ENCODE data around the gene ATP9B.

GRCh38 chr18:79300413-79300812 is 231.2 kb downstream of the ATP9B start:
- TF ChIP-seq, protein P1, sequence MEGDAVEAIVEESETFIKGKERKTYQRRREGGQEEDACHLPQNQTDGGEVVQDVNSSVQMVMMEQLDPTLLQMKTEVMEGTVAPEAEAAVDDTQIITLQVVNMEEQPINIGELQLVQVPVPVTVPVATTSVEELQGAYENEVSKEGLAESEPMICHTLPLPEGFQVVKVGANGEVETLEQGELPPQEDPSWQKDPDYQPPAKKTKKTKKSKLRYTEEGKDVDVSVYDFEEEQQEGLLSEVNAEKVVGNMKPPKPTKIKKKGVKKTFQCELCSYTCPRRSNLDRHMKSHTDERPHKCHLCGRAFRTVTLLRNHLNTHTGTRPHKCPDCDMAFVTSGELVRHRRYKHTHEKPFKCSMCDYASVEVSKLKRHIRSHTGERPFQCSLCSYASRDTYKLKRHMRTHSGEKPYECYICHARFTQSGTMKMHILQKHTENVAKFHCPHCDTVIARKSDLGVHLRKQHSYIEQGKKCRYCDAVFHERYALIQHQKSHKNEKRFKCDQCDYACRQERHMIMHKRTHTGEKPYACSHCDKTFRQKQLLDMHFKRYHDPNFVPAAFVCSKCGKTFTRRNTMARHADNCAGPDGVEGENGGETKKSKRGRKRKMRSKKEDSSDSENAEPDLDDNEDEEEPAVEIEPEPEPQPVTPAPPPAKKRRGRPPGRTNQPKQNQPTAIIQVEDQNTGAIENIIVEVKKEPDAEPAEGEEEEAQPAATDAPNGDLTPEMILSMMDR (conservative IDR thresholded peaks at IDR 0.05) = no peak
- TF ChIP-seq EZH2 (IDR thresholded peaks at IDR 0.05; ENCODE audit: low read depth) = no peak

All from PC-9 (cell line).